Measurements from ENCODE around the gene BHLHE40. TPM values are rescaled to one million over a fixed set of nuclear protein-coding genes. Genes with fewer than 3 reads are reported as not detected.

BHLHE40 gene
- total and polyA plus RNA-seq, 2 of the 8 experiments (the other 6 are each of a cell fraction or from before 2014, with no cell fraction given), result 1.5 to 2.2 TPM

DNA sequence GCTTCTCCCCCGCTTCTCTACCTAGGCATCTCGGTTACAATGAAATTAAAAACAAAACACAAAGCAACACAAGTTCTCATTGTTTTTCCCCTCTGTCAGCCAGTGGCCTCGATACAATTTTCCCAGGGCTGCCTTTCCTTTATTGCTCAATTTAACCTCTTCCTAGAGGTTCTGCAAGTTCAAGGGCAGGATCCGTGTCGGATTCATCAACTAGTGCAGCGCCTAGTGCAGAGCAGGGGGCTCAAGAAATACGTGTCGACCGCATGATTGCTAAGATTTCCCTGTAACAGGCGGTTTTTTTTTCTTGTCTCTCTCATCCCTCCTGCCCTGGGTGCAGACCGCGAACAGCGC lies 1.4 kb upstream of the BHLHE40 start:
- Histone ChIP-seq H3K4ac (replicated peaks; ENCODE audit: insufficient read length, low read depth, low read length) (no peak overlapping the region), H3K9ac (replicated peaks in 1 of 4; ENCODE audit: extremely low read depth in 1 of 4, low read depth in 3 of 4, low read length in 3 of 4) (peak overlapping the region in 2 of 4 experiments; percentile 24 to 35; a peak in 3 of 7 replicates), H3K79me2 (ENCODE audit: control insufficient read depth in 1 of 2, insufficient read depth in 2 of 2, low read length in 2 of 2) (no peaks in the 10 kb centered on the region), H4K5ac (ENCODE audit: insufficient read length, low read depth, low read length) (no peak overlapping the region), H3K4me3 (ENCODE audit: extremely low read depth in 1 of 4, insufficient read depth in 2 of 4, low read depth in 3 of 4, low read length in 4 of 4) (peak overlapping the region; percentile 51 to 71 (median 58)), H2BK5ac (ENCODE audit: low read depth, low read length) (peak overlapping the region; percentile 16; the same call in 1 of the 2 replicates), H3K79me1 (ENCODE audit: low read depth, low read length) (no peaks in the 10 kb centered on the region), H3K23ac (ENCODE audit: insufficient read length) (no peak overlapping the region), H3K27ac (ENCODE audit: low read depth, low read length) (no peak overlapping the region), H3K9me3 (ENCODE audit: insufficient read depth in 2 of 2, low read depth in 1 of 2, low read length in 1 of 2) (no peaks in the 10 kb centered on the region), H2BK120ac (replicated peaks; ENCODE audit: low read depth, low read length) (no peak overlapping the region), H3K4me2 (ENCODE audit: insufficient read depth in 1 of 2, low read depth in 2 of 2, low read length in 2 of 2) (peak overlapping the region; percentile 84 to 100), H2BK20ac (ENCODE audit: low read length) (no peak overlapping the region; the same call in 1 of the 2 replicates), H3K27me3 (replicated peaks in 1 of 4; ENCODE audit: control insufficient read depth in 3 of 4, extremely low read depth in 1 of 4, insufficient read depth in 3 of 4, low read length in 3 of 4) (peaks cover 4 to 36% (median 22%) of the 10 kb centered on the region in 4 experiments), H2AFZ (ENCODE audit: low read length) (0 out of 2 replicates have a peak overlapping the region, but pooled peaks have one; percentile 41), H2BK12ac (ENCODE audit: low read depth, low read length) (no peak overlapping the region; the same call in 1 of the 2 replicates), H4K20me1 (replicated peaks in 1 of 2; ENCODE audit: control insufficient read depth in 1 of 2, insufficient read depth in 2 of 2, low read length in 2 of 2) (no peaks in the 10 kb centered on the region), H4K8ac (ENCODE audit: extremely low read depth, insufficient read depth, low read length) (peak overlapping the region; percentile 22), H3K4me1 (replicated peaks in 1 of 4; ENCODE audit: control insufficient read depth in 3 of 4, insufficient read depth in 4 of 4, low read length in 3 of 4) (peaks cover 2 to 8% (median 4%) of the 10 kb centered on the region in 4 experiments; a peak in 5 of 7 replicates), H3K18ac (ENCODE audit: extremely low read depth, low read length) (peak overlapping the region; percentile 73; the same call in 1 of the 2 replicates), H3K23me2 (ENCODE audit: low read depth, low read length) (peaks cover 22% of the 10 kb centered on the region), H4K91ac (replicated peaks; ENCODE audit: insufficient read length, low read length) (no peak overlapping the region), H2BK15ac (ENCODE audit: low read length) (no peak overlapping the region), H3K56ac (replicated peaks; ENCODE audit: insufficient read length, low read depth, low read length) (no peak overlapping the region), H3K14ac (ENCODE audit: insufficient read length) (no peak overlapping the region), H2AK5ac (ENCODE audit: low read depth, low read length) (no peak overlapping the region), H3K36me3 (ENCODE audit: control insufficient read depth in 2 of 4, insufficient read depth in 4 of 4, low read length in 3 of 4) (no peaks in the 10 kb centered on the region)
- DNase-seq (ENCODE audit: low read depth in 1 of 2, low spot score in 2 of 2), result no peak
- no peak for FAIRE-seq
- 0% methylated on average over 13 of the region's 13 CpGs; no CpG with 5 or more reads in 1 of the 2 experiments for WGBS, 2 experiments (ENCODE audit: extremely low coverage in 1 of 2, insufficient coverage in 1 of 2, insufficient read length in 1 of 2, insufficient replicate concordance in 2 of 2, low coverage in 1 of 2, low lambda C conversion rate in 2 of 2, missing lambda C conversion rate in 1 of 2)
- ChIA-PET CTCF (ENCODE audit: partially characterized antibody) (interaction anchor here (0.8 to 6.4 kb wide), 11 partner anchors 9 to 326 kb away, joined by 3 to 59 read pairs (median 9); no protein-coding TSS in a partner anchor), POLR2A (ENCODE audit: partially characterized antibody) (interaction anchor here (0.9 to 2.0 kb wide), 5 partner anchors 22 to 266 kb away, joined by 3 to 5 read pairs (median 3); no protein-coding TSS in a partner anchor)
- TF ChIP-seq USF2 (IDR thresholded peaks at IDR 0.05; ENCODE audit: low read length) (no peak), EZH2 (IDR thresholded peaks at IDR 0.05; ENCODE audit: low read depth, low read length, severe bottlenecking) (no peak), RAD21 (IDR thresholded peaks at IDR 0.05 in 1 of 2, conservative IDR thresholded peaks at IDR 0.05 in 1 of 2; ENCODE audit: low read depth in 2 of 2, low read length in 2 of 2) (no peak), PHF8 (conservative IDR thresholded peaks at IDR 0.05; ENCODE audit: low read depth, low read length) (no peak), BACH1 (IDR thresholded peaks at IDR 0.05; ENCODE audit: low read length) (no peak), EP300 (IDR thresholded peaks at IDR 0.05; ENCODE audit: borderline replicate concordance in 1 of 2, low read depth in 2 of 2, low read length in 2 of 2) (no peak), JUND (IDR thresholded peaks at IDR 0.05; ENCODE audit: low read length) (no peak), CTBP2 (IDR thresholded peaks at IDR 0.05; ENCODE audit: borderline replicate concordance, insufficient read depth, insufficient read length, low read length) (no peak), KDM1A (IDR thresholded peaks at IDR 0.05; ENCODE audit: borderline replicate concordance, low read length) (no peak), YY1 (IDR thresholded peaks at IDR 0.05; ENCODE audit: low read depth, low read length) (no peak), RXRA (IDR thresholded peaks at IDR 0.05; ENCODE audit: insufficient read depth, low read depth, low read length) (no peak)
